Neural crest cell (in vitro differentiated cells): ENCODE results near the gene SNRPA1. TPM values are rescaled to one million over a fixed set of nuclear protein-coding genes. Genes with fewer than 3 reads are reported as not detected.

Experiments used
- DNase-seq: peaks from one replicate; pipeline ENCODE4 v3.0.0; 2021; ENCODE audit warnings: low read depth, mixed read lengths, low spot score
- H3K27ac Mint-ChIP-seq: one replicate; pipeline ENCODE4 v1.8.0; 2021; ENCODE audit warnings: mild to moderate bottlenecking, mixed read lengths; ENCODE audit not compliant: unreplicated experiment
- H3K27me3 Mint-ChIP-seq: 2 replicates; pipeline ENCODE4 v1.8.0; 2021; ENCODE audit warnings: low read depth, mild to moderate bottlenecking, mixed read lengths
- H3K36me3 Mint-ChIP-seq: 2 replicates; pipeline ENCODE4 v1.8.0; 2021; ENCODE audit warnings: low read depth, mild to moderate bottlenecking, mixed read lengths
- H3K4me1 Mint-ChIP-seq: 2 replicates; pipeline ENCODE4 v1.8.0; 2021; ENCODE audit warnings: mixed read lengths
- H3K4me3 Mint-ChIP-seq: one replicate; pipeline ENCODE4 v1.8.0; 2021; ENCODE audit warnings: mild to moderate bottlenecking, mixed read lengths
- H3K9me3 Mint-ChIP-seq: 2 replicates; pipeline ENCODE4 v1.8.0; 2021; ENCODE audit warnings: mixed read lengths
- CTCF ChIP-seq: fragments of 200-600 bp; sonication (generic); conservative IDR thresholded peaks from 2 replicates; pipeline ENCODE4 v1.5.0; 2021; ENCODE audit warnings: antibody characterized with exemption, mild to moderate bottlenecking
- total RNA-seq: library from RNA; stranded (reverse); gene quantifications from 2 replicates; pipeline ENCODE4 v1.2.1, GENCODE V29; 2021

SNRPA1 gene
- total RNA-seq, 1 donor from 2014 or later, result 118 TPM

DNA sequence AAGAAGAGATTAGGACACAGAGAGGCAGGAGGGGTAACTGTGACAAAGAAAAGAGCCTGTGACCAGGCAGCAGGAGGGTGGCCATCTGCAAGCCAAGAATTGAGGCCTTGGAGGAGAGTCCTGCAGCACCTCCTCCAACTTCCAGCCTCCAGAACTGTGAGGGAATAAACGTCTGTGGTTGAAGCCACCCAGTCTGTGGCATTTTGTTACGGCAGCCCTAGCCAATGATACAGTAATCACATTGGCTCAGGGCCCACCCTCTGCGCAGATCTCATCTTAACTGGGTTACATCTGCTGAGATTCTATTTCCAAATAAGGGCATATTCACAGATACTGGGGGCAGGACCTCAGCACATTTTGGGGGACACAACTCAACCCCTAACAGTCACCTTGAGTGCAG lies 29.0 kb downstream of the SNRPA1 start:
- H3K36me3 Mint-ChIP-seq, result peaks cover 13% of the 10 kb centered on the region
- no peak for TF ChIP-seq CTCF
- H3K4me1 Mint-ChIP-seq, result no peaks in the 10 kb centered on the region
- DNase-seq, result no peak
- H3K4me3 Mint-ChIP-seq, result peak overlapping the region; percentile 8
- H3K27me3 Mint-ChIP-seq, result peaks cover 7% of the 10 kb centered on the region
- H3K9me3 Mint-ChIP-seq, result no peaks in the 10 kb centered on the region
- H3K27ac Mint-ChIP-seq, result peak overlapping the region; percentile 8

- TF ChIP-seq CTCF, result no peak
- peaks cover 8% of the 10 kb centered on the region for H3K27me3 Mint-ChIP-seq
- H3K4me1 Mint-ChIP-seq, result no peaks in the 10 kb centered on the region
- peaks cover 9% of the 10 kb centered on the region for H3K36me3 Mint-ChIP-seq
- no peak overlapping the region for H3K27ac Mint-ChIP-seq
- H3K4me3 Mint-ChIP-seq, result no peak overlapping the region
- no peaks in the 10 kb centered on the region for H3K9me3 Mint-ChIP-seq
- DNase-seq, result no peak
Measured at GRCh38 chr15:101264911-101265641, 30.0 kb downstream of the SNRPA1 start.

DNA sequence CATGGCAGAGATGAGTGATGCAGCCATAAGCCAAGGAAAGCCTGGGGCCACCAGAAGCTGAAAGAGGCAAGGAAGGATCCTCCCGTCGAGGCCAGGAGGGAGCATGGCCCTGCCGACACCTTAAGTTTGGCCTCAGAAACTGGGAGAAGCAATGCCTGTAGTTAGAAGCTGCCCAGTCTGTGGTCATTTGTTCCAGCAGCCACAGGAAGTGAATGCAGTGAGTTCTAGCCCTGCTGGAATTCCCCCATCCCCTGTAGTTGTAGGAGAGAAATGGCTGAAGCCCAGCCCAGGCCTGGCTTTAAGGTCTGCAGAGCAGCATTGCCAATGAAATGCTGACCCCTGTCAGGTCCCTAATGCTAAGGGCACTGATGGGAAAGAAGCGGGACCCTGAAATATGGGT lies 31.0 kb downstream of the SNRPA1 start:
- peaks cover 3% of the 10 kb centered on the region for H3K36me3 Mint-ChIP-seq
- H3K4me1 Mint-ChIP-seq, result peaks cover 5% of the 10 kb centered on the region
- H3K4me3 Mint-ChIP-seq, result no peak overlapping the region
- peaks cover 14% of the 10 kb centered on the region for H3K27me3 Mint-ChIP-seq
- no peaks in the 10 kb centered on the region for H3K9me3 Mint-ChIP-seq
- H3K27ac Mint-ChIP-seq, result no peak overlapping the region
- DNase-seq, result no peak
- TF ChIP-seq CTCF, result no peak

DNA sequence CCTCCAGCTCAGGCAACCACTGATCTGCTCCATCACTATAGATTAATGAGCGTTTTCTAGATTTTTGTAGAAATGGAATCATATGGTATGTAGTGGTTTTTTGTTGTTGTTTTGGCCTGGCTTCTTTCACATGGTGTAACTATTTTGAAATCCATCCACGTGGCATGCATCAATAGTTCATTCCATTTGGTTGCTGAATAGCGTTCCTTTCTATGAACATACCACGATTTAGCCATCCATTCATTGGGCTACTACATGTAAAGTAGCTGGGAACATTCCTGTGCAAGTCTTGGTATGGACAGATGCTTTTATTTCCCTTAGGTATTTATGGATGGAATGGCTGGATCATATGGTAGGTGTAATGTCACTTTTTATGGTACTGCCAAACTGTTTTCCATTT lies 32.5 kb downstream of the SNRPA1 start:
- Mint-ChIP-seq H3K36me3 (no peaks in the 10 kb centered on the region), H3K4me3 (no peak overlapping the region), H3K9me3 (no peaks in the 10 kb centered on the region), H3K27me3 (peaks cover 18% of the 10 kb centered on the region), H3K27ac (no peak overlapping the region), H3K4me1 (peaks cover 17% of the 10 kb centered on the region)
- no peak for DNase-seq
- no peak for TF ChIP-seq CTCF

GRCh38 chr15:101258238-101259144 lies 36.6 kb downstream of the SNRPA1 start:
- Mint-ChIP-seq H3K27ac (no peak overlapping the region), H3K9me3 (no peaks in the 10 kb centered on the region), H3K36me3 (no peaks in the 10 kb centered on the region), H3K4me1 (peaks cover 39% of the 10 kb centered on the region), H3K27me3 (peaks cover 18% of the 10 kb centered on the region), H3K4me3 (peak overlapping the region; percentile 56)
- peak; percentile 96 for TF ChIP-seq CTCF
- peak; percentile 48 for DNase-seq
